Upper lobe of left lung (tissue), 6 donors: ENCODE results near the gene STIP1. TPM values are rescaled to one million over a fixed set of nuclear protein-coding genes. Genes with fewer than 3 reads are reported as not detected.

Experiments used
- ATAC-seq, 2 donors: fragments of 200-7000 bp; cut with Tn5 transposase; one replicate each; pipeline ENCODE4 v1.9.1; 2022; ENCODE audit warnings: mild to moderate bottlenecking in 2 of 2, moderate library complexity in 2 of 2; ENCODE audit not compliant: low FRiP score in 2 of 2
- DNase-seq, 2 donors: peaks; one replicate each; pipeline ENCODE4 v3.0.0-alpha.2; 2019 to 2020
- H3K27ac ChIP-seq, 4 donors: fragments of 200-600 bp; sonication (generic); one replicate each; pipeline ENCODE4 v1.5.1; 2016 to 2019
- H3K27me3 ChIP-seq, 4 donors: fragments of 200-600 bp; sonication (generic); one replicate each; pipeline ENCODE4 v1.5.1; 2017 to 2019
- H3K36me3 ChIP-seq, 4 donors: fragments of 200-600 bp; sonication (generic); one replicate each; pipeline ENCODE4 v1.5.1; 2016 to 2019
- H3K4me1 ChIP-seq, 4 donors: fragments of 200-600 bp; sonication (generic); one replicate each; pipeline ENCODE4 v1.5.1; 2018 to 2019
- H3K4me3 ChIP-seq, 4 donors: fragments of 200-600 bp; sonication (generic); one replicate each; pipeline ENCODE4 v1.5.1; 2017 to 2019; ENCODE audit warnings: mild to moderate bottlenecking in 2 of 4, moderate library complexity in 1 of 4
- H3K9me3 ChIP-seq, 4 donors: fragments of 200-600 bp; sonication (generic); one replicate each; pipeline ENCODE4 v1.5.1; 2018 to 2019
- CTCF ChIP-seq, 6 experiments: fragments of 450-650 bp in 4 of 6; fragments of 200-600 bp in 2 of 6; sonication (generic) in 2 of 6; IDR thresholded peaks; one replicate each; pipeline ENCODE4 v1.5.1; 2016 to 2019; ENCODE audit warnings: antibody characterized with exemption in 6 of 6
- EP300 ChIP-seq, 4 donors: sonication (generic); formaldehyde crosslinking; IDR thresholded peaks; one replicate each; pipeline ENCODE4 v1.5.1; 2017; ENCODE audit warnings: antibody characterized with exemption in 4 of 4, control low read depth in 2 of 4
- POLR2A ChIP-seq, 4 donors: fragments of 450-650 bp; IDR thresholded peaks; one replicate each; pipeline ENCODE4 v1.5.1; 2016 to 2017; ENCODE audit warnings: antibody characterized with exemption in 4 of 4, mild to moderate bottlenecking in 2 of 4
- POLR2AphosphoS5 ChIP-seq, 2 donors: sonication (generic); formaldehyde crosslinking; IDR thresholded peaks; one replicate each; pipeline ENCODE4 v1.5.1; 2017; ENCODE audit warnings: antibody characterized with exemption in 2 of 2
- WGBS, 2 donors: methylation state at CpG; one replicate each; pipeline ENCODE4 v1.1.5; 2017 to 2018; 5-methylcytosine and 5-hydroxymethylcytosine counted together
- total RNA-seq, 6 donors: library from RNA; depleted of rRNA in 4 of 6; stranded (reverse); fragments of >200 nt in 4 of 6; gene quantifications; one replicate each; pipeline versions ENCODE4 v1.1.0 to v1.2.1, GENCODE V29; 2016 to 2021
- donor health status: DM: no; HTN: no; CAD: no; lungs with moderate emphysema.
- donor health status: DM: no; HTN: yes; CAD: no; lungs with severe emphysema.

STIP1 gene
- total RNA-seq, 6 donors from 2014 or later: 37.8 to 132 (median 82.6) TPM

GRCh38 chr11:64219755-64220154 is 33.8 kb downstream of the STIP1 start:
- DNase-seq: peak in 1 of 2 donors; percentile 22
- H3K36me3 ChIP-seq: peaks cover 4 to 58% (median 34%) of the 10 kb centered on the region in 4 donors
- no peaks in the 10 kb centered on the region for H3K27me3 ChIP-seq
- H3K4me3 ChIP-seq: no peak overlapping the region
- H3K9me3 ChIP-seq: no peaks in the 10 kb centered on the region
- peaks cover 0 to 5% (median 1%) of the 10 kb centered on the region in 4 donors for H3K4me1 ChIP-seq
- 92 to 93% methylated on average over 3 to 10 of the region's 10 CpGs for WGBS, 2 donors
- H3K27ac ChIP-seq: no peak overlapping the region
- no peak for ATAC-seq
- TF ChIP-seq EP300 (IDR thresholded peaks at IDR 0.05): no peak
- TF ChIP-seq CTCF (IDR thresholded peaks at IDR 0.05): no peak
- no peak for TF ChIP-seq POLR2AphosphoS5 (IDR thresholded peaks at IDR 0.05)
- no peak for TF ChIP-seq POLR2A (IDR thresholded peaks at IDR 0.05)

GRCh38 chr11:64220271-64220670 is 34.3 kb downstream of the STIP1 start:
- H3K27ac ChIP-seq: no peak overlapping the region
- 87% methylated on average over 12 of the region's 17 CpGs; no CpG with 5 or more reads in 1 of the 2 donors for WGBS, 2 donors
- TF ChIP-seq POLR2AphosphoS5 (IDR thresholded peaks at IDR 0.05) (no peak), POLR2A (IDR thresholded peaks at IDR 0.05) (no peak), EP300 (IDR thresholded peaks at IDR 0.05) (no peak), CTCF (IDR thresholded peaks at IDR 0.05) (no peak)
- no peaks in the 10 kb centered on the region for H3K9me3 ChIP-seq
- peaks cover 4 to 10% (median 7%) of the 10 kb centered on the region in 4 donors for H3K4me1 ChIP-seq
- H3K27me3 ChIP-seq: no peaks in the 10 kb centered on the region
- H3K36me3 ChIP-seq: peaks cover 4 to 52% (median 34%) of the 10 kb centered on the region in 4 donors
- no peak overlapping the region for H3K4me3 ChIP-seq
- DNase-seq (peak in 1 of 2 donors; percentile 62), ATAC-seq (no peak)

- H3K36me3 ChIP-seq: peaks cover 4 to 50% (median 34%) of the 10 kb centered on the region in 4 donors
- ATAC-seq (no peak), DNase-seq (peak in 1 of 2 donors; percentile 62)
- peaks cover 9 to 15% (median 11%) of the 10 kb centered on the region in 4 donors for H3K4me1 ChIP-seq
- H3K27ac ChIP-seq: no peak overlapping the region
- H3K9me3 ChIP-seq: no peaks in the 10 kb centered on the region
- no peak overlapping the region for H3K4me3 ChIP-seq
- no peaks in the 10 kb centered on the region for H3K27me3 ChIP-seq
- WGBS, 2 donors: 93 to 94% methylated on average over 10 of the region's 14 CpGs
- no peak for TF ChIP-seq POLR2A (IDR thresholded peaks at IDR 0.05)
- no peak for TF ChIP-seq EP300 (IDR thresholded peaks at IDR 0.05)
- no peak for TF ChIP-seq CTCF (IDR thresholded peaks at IDR 0.05)
- no peak for TF ChIP-seq POLR2AphosphoS5 (IDR thresholded peaks at IDR 0.05)
These were observed 34.8 kb downstream of the STIP1 start for GRCh38 chr11:64220798-64221197.

- no peak overlapping the region for H3K27ac ChIP-seq
- H3K4me1 ChIP-seq: peaks cover 22 to 28% (median 22%) of the 10 kb centered on the region in 4 donors
- no peaks in the 10 kb centered on the region for H3K27me3 ChIP-seq
- H3K36me3 ChIP-seq: peaks cover 4 to 47% (median 34%) of the 10 kb centered on the region in 4 donors
- WGBS, 2 donors: 84 to 90% methylated on average over 5 to 8 of the region's 9 CpGs
- ATAC-seq (no peak), DNase-seq (no peak)
- H3K4me3 ChIP-seq: no peak overlapping the region
- H3K9me3 ChIP-seq: no peaks in the 10 kb centered on the region
- TF ChIP-seq POLR2AphosphoS5 (IDR thresholded peaks at IDR 0.05): no peak
- TF ChIP-seq CTCF (IDR thresholded peaks at IDR 0.05): no peak
- TF ChIP-seq POLR2A (IDR thresholded peaks at IDR 0.05): no peak
- no peak for TF ChIP-seq EP300 (IDR thresholded peaks at IDR 0.05)
These were observed 36.7 kb downstream of the STIP1 start for GRCh38 chr11:64222651-64223000.

GRCh38 chr11:64223001-64223651 is 37.2 kb downstream of the STIP1 start:
- Histone ChIP-seq H3K4me3 (no peak overlapping the region), H3K27me3 (no peaks in the 10 kb centered on the region), H3K27ac (no peak overlapping the region), H3K36me3 (peaks cover 4 to 46% (median 34%) of the 10 kb centered on the region in 4 donors), H3K9me3 (no peaks in the 10 kb centered on the region), H3K4me1 (peaks cover 23 to 30% (median 27%) of the 10 kb centered on the region in 4 donors)
- TF ChIP-seq POLR2AphosphoS5 (IDR thresholded peaks at IDR 0.05): no peak
- ATAC-seq (no peak), DNase-seq (peak in 1 of 2 donors; percentile 68)
- WGBS, 2 donors: 91 to 97% methylated on average over 15 to 23 of the region's 24 CpGs
